Stomach (tissue), 4 donors: Measurements from ENCODE around the gene RAB6B.

Source experiments
- CTCF ChIP-seq, 7 experiments: fragments of 450-650 bp in 4 of 7; fragments of 200-600 bp in 3 of 7; sonication (generic) in 3 of 7; IDR thresholded peaks; one replicate each; pipeline ENCODE4 v1.5.1; 2016 to 2019; ENCODE audit warnings: antibody characterized with exemption in 7 of 7, control low read depth in 2 of 7, mild to moderate bottlenecking in 1 of 7
- EP300 ChIP-seq: sonication (generic); formaldehyde crosslinking; IDR thresholded peaks from one replicate; pipeline ENCODE4 v1.6.1; 2017; ENCODE audit warnings: antibody characterized with exemption
- POLR2A ChIP-seq, 4 donors: fragments of 450-650 bp; IDR thresholded peaks; one replicate each; pipeline ENCODE4 v1.6.1; 2016; ENCODE audit warnings: antibody characterized with exemption in 4 of 4, control low read depth in 2 of 4, mild to moderate bottlenecking in 1 of 4, moderate library complexity in 1 of 4
- POLR2AphosphoS5 ChIP-seq, 3 donors: sonication (generic); formaldehyde crosslinking; IDR thresholded peaks; one replicate each; pipeline ENCODE4 v1.6.1; 2016; ENCODE audit warnings: antibody characterized with exemption in 3 of 3

GRCh38 chr3:133880287-133880686 is 15.4 kb downstream of the RAB6B start:
- no peak for TF ChIP-seq CTCF (IDR thresholded peaks at IDR 0.05)
- TF ChIP-seq POLR2A (IDR thresholded peaks at IDR 0.05) = no peak
- no peak for TF ChIP-seq POLR2AphosphoS5 (IDR thresholded peaks at IDR 0.05)
- no peak for TF ChIP-seq EP300
